HepG2 (cell line): ENCODE results near the gene AADAT. TPM values are rescaled to one million over a fixed set of nuclear protein-coding genes. Genes with fewer than 3 reads are reported as not detected.

Experiments used
- FOXK1 ChIP-seq: sonication (generic); formaldehyde crosslinking; IDR thresholded peaks from 2 replicates; pipeline ENCODE4 v1.4.0; 2020; ENCODE audit warnings: low read depth, missing genetic modification reagents, borderline replicate concordance
- HMG20A ChIP-seq: IDR thresholded peaks from 2 replicates; pipeline ENCODE4 v1.6.1; 2016; ENCODE audit warnings: borderline replicate concordance
- KMT2A ChIP-seq: sonication (generic); formaldehyde crosslinking; IDR thresholded peaks from 2 replicates; pipeline ENCODE4 v1.4.0; 2020; ENCODE audit warnings: missing genetic modification reagents
- MED8 ChIP-seq: sonication (generic); formaldehyde crosslinking; IDR thresholded peaks from 2 replicates; pipeline ENCODE4 v1.8.1; 2023; ENCODE audit warnings: mild to moderate bottlenecking, missing genetic modification reagents; ENCODE audit not compliant: insufficient replicate concordance
- REPIN1 ChIP-seq: sonication (generic); formaldehyde crosslinking; IDR thresholded peaks from 2 replicates; pipeline ENCODE4 v1.8.0; 2022; ENCODE audit warnings: missing genetic modification reagents, low read depth, mild to moderate bottlenecking, borderline replicate concordance
- RFXAP ChIP-seq: sonication (generic); formaldehyde crosslinking; IDR thresholded peaks from 2 replicates; pipeline ENCODE4 v1.4.0; 2020; ENCODE audit warnings: missing genetic modification reagents, borderline replicate concordance
- RNF2 ChIP-seq: fragments of 450-650 bp; conservative IDR thresholded peaks from 2 replicates; pipeline ENCODE4 v1.6.1; 2016; ENCODE audit warnings: low read depth
- RORA ChIP-seq: sonication (generic); formaldehyde crosslinking; IDR thresholded peaks from 2 replicates; pipeline ENCODE4 v1.5.0; 2020; ENCODE audit warnings: mild to moderate bottlenecking, missing genetic modification reagents, moderate library complexity
- SKI ChIP-seq: fragments of 450-650 bp; IDR thresholded peaks from one replicate; pipeline ENCODE4 v1.6.1; 2018; ENCODE audit warnings: mild to moderate bottlenecking; ENCODE audit not compliant: partially characterized antibody
- SNAI1 ChIP-seq: sonication (generic); formaldehyde crosslinking; IDR thresholded peaks from 2 replicates; pipeline ENCODE4 v1.5.0; 2020; ENCODE audit warnings: mild to moderate bottlenecking, missing genetic modification reagents, borderline replicate concordance
- SRY ChIP-seq: sonication (generic); formaldehyde crosslinking; IDR thresholded peaks from 2 replicates; pipeline ENCODE4 v1.8.0; 2022; ENCODE audit warnings: mild to moderate bottlenecking, missing genetic modification reagents
- ZFX ChIP-seq: sonication (generic); formaldehyde crosslinking; IDR thresholded peaks from 2 replicates; pipeline ENCODE4 v1.4.0; 2020; ENCODE audit warnings: mild to moderate bottlenecking, low read depth, missing genetic modification reagents, moderate library complexity
- ZNF790 ChIP-seq: sonication (generic); formaldehyde crosslinking; IDR thresholded peaks from 2 replicates; pipeline ENCODE4 v1.8.0; 2022; ENCODE audit warnings: missing genetic modification reagents, mild to moderate bottlenecking, borderline replicate concordance
- ZNF850 ChIP-seq: sonication (generic); formaldehyde crosslinking; conservative IDR thresholded peaks from 2 replicates; pipeline ENCODE4 v1.9.0; 2021; ENCODE audit warnings: mild to moderate bottlenecking, missing genetic modification reagents
- polyA plus RNA-seq, 8 experiments: library from polyadenylated mRNA; depleted of rRNA in 3 of 8; stranded (reverse) in 7 of 8; unstranded in 1 of 8; fragments of >200 nt; fragmentation: Illumina TruSeq in 4 of 8; extraction: Trizol in 4 of 8; gene quantifications; 2 replicates each; pipeline versions ENCODE4 v1.2.1 to v1.2.3, GENCODE V29; 2011 to 2016; ENCODE audit warnings: low read depth in 4 of 8, missing spikeins in 1 of 8, mixed read lengths in 1 of 8; ENCODE audit not compliant: insufficient read depth in 1 of 8
- total RNA-seq, 5 experiments: library from RNA; depleted of rRNA; stranded (reverse); fragments of >200 nt; fragmentation: Illumina TruSeq; extraction: Trizol; gene quantifications; 2 replicates each; pipeline ENCODE4 v1.2.3, GENCODE V29; 2016; ENCODE audit warnings: low read depth in 1 of 5
- TF ChIP-seq, protein P1 (sequence below): sonication (generic); formaldehyde crosslinking; IDR thresholded peaks from 2 replicates; pipeline ENCODE4 v1.4.0; 2020; ENCODE audit warnings: low read depth, missing genetic modification reagents
- TF ChIP-seq, protein P2 (sequence below), 2 experiments: sonication (generic) in 1 of 2; formaldehyde crosslinking in 1 of 2; IDR thresholded peaks; 2 replicates each; pipeline versions ENCODE4 v1.4.0 to v1.6.1; 2018 to 2020; ENCODE audit warnings: missing genetic modification reagents in 2 of 2, borderline replicate concordance in 1 of 2, low read depth in 1 of 2, mild to moderate bottlenecking in 1 of 2, missing biosample characterization in 1 of 2
- TF ChIP-seq, protein P3 (sequence below): sonication (generic); formaldehyde crosslinking; IDR thresholded peaks from 2 replicates; pipeline ENCODE4 v1.4.0; 2020; ENCODE audit warnings: mild to moderate bottlenecking, missing genetic modification reagents
- TF ChIP-seq, protein P4 (sequence below): sonication (generic); formaldehyde crosslinking; IDR thresholded peaks from 2 replicates; pipeline ENCODE4 v1.4.0; 2020; ENCODE audit warnings: missing genetic modification reagents
- TF ChIP-seq, protein P5 (sequence below): sonication (generic); formaldehyde crosslinking; IDR thresholded peaks from 2 replicates; pipeline ENCODE4 v1.4.0; 2020; ENCODE audit warnings: missing genetic modification reagents, mild to moderate bottlenecking, borderline replicate concordance

AADAT gene
- total and polyA plus RNA-seq, 2 of the 13 experiments (the other 11 are each of a cell fraction or from before 2014, with no cell fraction given) = 6.1 to 9.1 TPM

DNA sequence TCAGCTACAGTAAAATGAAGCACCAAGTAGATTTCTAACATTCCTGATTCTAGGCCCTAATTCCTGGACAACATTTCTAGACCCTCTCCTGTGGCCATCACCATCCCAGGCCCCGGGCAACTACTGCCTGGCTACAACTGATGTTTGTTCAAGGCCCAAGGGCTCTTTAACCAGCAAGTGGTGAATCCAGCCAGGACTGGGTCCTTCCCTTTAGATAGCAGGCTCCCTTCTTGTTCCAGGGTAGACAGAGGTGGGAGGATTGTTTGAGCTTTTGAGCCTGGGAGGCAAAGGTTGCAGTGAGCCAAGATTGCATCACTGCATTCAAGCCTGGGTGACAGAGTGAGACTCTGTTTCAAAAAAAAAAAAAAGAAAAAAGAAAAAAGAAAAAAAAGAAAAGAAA is 12.7 kb upstream of the AADAT start (continued):
- TF ChIP-seq, protein P1, sequence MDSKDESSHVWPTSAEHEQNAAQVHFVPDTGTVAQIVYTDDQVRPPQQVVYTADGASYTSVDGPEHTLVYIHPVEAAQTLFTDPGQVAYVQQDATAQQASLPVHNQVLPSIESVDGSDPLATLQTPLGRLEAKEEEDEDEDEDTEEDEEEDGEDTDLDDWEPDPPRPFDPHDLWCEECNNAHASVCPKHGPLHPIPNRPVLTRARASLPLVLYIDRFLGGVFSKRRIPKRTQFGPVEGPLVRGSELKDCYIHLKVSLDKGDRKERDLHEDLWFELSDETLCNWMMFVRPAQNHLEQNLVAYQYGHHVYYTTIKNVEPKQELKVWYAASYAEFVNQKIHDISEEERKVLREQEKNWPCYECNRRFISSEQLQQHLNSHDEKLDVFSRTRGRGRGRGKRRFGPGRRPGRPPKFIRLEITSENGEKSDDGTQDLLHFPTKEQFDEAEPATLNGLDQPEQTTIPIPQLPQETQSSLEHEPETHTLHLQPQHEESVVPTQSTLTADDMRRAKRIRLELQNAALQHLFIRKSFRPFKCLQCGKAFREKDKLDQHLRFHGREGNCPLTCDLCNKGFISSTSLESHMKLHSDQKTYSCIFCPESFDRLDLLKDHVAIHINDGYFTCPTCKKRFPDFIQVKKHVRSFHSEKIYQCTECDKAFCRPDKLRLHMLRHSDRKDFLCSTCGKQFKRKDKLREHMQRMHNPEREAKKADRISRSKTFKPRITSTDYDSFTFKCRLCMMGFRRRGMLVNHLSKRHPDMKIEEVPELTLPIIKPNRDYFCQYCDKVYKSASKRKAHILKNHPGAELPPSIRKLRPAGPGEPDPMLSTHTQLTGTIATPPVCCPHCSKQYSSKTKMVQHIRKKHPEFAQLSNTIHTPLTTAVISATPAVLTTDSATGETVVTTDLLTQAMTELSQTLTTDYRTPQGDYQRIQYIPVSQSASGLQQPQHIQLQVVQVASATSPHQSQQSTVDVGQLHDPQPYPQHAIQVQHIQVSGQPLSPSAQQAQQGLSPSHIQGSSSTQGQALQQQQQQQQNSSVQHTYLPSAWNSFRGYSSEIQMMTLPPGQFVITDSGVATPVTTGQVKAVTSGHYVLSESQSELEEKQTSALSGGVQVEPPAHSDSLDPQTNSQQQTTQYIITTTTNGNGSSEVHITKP (CRISPR knock-in tag) = no peak
- TF ChIP-seq ZFX (CRISPR knock-in tag) = 0 out of 2 replicates have a peak, but pooled peaks have one; percentile 28
- no peak for TF ChIP-seq SNAI1 (CRISPR knock-in tag)
- no peak for TF ChIP-seq SRY (CRISPR knock-in tag)
- TF ChIP-seq MED8 (CRISPR knock-in tag) = no peak
- TF ChIP-seq ZNF790 (CRISPR knock-in tag) = no peak
- TF ChIP-seq, protein P2, sequence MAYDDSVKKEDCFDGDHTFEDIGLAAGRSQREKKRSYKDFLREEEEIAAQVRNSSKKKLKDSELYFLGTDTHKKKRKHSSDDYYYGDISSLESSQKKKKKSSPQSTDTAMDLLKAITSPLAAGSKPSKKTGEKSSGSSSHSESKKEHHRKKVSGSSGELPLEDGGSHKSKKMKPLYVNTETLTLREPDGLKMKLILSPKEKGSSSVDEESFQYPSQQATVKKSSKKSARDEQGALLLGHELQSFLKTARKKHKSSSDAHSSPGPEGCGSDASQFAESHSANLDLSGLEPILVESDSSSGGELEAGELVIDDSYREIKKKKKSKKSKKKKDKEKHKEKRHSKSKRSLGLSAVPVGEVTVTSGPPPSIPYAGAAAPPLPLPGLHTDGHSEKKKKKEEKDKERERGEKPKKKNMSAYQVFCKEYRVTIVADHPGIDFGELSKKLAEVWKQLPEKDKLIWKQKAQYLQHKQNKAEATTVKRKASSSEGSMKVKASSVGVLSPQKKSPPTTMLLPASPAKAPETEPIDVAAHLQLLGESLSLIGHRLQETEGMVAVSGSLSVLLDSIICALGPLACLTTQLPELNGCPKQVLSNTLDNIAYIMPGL (CRISPR knock-in tag; IDR thresholded peaks at IDR 0.05; ENCODE audit: borderline replicate concordance in 1 of 2, low read depth in 1 of 2) = no peak
- TF ChIP-seq, protein P3, sequence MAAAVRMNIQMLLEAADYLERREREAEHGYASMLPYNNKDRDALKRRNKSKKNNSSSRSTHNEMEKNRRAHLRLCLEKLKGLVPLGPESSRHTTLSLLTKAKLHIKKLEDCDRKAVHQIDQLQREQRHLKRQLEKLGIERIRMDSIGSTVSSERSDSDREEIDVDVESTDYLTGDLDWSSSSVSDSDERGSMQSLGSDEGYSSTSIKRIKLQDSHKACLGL (CRISPR knock-in tag) = no peak
- no peak for TF ChIP-seq FOXK1 (CRISPR knock-in tag)
- no peak for TF ChIP-seq KMT2A (CRISPR knock-in tag)
- no peak for TF ChIP-seq SKI
- TF ChIP-seq RORA (CRISPR knock-in tag) = no peak
- TF ChIP-seq, protein P4, sequence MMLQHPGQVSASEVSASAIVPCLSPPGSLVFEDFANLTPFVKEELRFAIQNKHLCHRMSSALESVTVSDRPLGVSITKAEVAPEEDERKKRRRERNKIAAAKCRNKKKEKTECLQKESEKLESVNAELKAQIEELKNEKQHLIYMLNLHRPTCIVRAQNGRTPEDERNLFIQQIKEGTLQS (CRISPR knock-in tag) = peak; percentile 77
- TF ChIP-seq RNF2 = no peak
- TF ChIP-seq RFXAP (CRISPR knock-in tag) = no peak
- 0 out of 2 replicates have a peak, but pooled peaks have one; percentile 30 for TF ChIP-seq HMG20A (CRISPR knock-in tag)
- peak; percentile 59; the same call in 1 of the 2 replicates for TF ChIP-seq REPIN1 (CRISPR knock-in tag)
- TF ChIP-seq ZNF850 (CRISPR knock-in tag) = no peak
- TF ChIP-seq, protein P5, sequence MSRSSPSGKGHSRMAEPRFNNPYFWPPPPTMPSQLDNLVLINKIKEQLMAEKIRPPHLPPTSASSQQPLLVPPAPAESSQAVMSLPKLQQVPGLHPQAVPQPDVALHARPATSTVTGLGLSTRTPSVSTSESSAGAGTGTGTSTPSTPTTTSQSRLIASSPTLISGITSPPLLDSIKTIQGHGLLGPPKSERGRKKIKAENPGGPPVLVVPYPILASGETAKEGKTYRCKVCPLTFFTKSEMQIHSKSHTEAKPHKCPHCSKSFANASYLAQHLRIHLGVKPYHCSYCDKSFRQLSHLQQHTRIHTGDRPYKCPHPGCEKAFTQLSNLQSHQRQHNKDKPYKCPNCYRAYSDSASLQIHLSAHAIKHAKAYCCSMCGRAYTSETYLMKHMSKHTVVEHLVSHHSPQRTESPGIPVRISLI (CRISPR knock-in tag) = peak; percentile 82; the same call in 1 of the 2 replicates
